ENCODE measurements around the gene NTNG1. TPM values are rescaled to one million over a fixed set of nuclear protein-coding genes. Genes with fewer than 3 reads are reported as not detected.

The NTNG1 gene
- total and polyA plus RNA-seq, 2 of the 13 experiments (the other 11 are each of a cell fraction or from before 2014, with no cell fraction given): not detected

- intact Hi-C loops (cut with micrococcal nuclease; ENCODE audit: unreplicated experiment) (no loop called here), in situ Hi-C loops (cut with HindIII; ENCODE audit: extremely low pct_ligation_motif_present, low pct_unique_long_range_greater_than_20kb) (no loop called here)
- H3K9ac ChIP-seq (ENCODE audit: insufficient read depth, low read depth, low read length): no peak overlapping the region
- POLR2A ChIA-PET: no interaction called here
- ATAC-seq (no peak), FAIRE-seq (no peak), DNase-seq (ENCODE audit: low spot score) (no peak)
- no peaks in the 10 kb centered on the region for H3K79me2 ChIP-seq (ENCODE audit: insufficient read depth, low read length)
- no peaks in the 10 kb centered on the region for H3K4me1 ChIP-seq (ENCODE audit: insufficient read depth, low read length)
- H3K27ac ChIP-seq (ENCODE audit: extremely low read length, insufficient read depth, low read length): no peak overlapping the region
- no peaks in the 10 kb centered on the region for H3K36me3 ChIP-seq (replicated peaks in 1 of 2; ENCODE audit: control insufficient read depth in 1 of 2, insufficient read depth in 2 of 2, low read length in 2 of 2)
- TF ChIP-seq DMTF1 (CRISPR knock-in tag; IDR thresholded peaks at IDR 0.05) (no peak), MEIS2 (CRISPR knock-in tag; IDR thresholded peaks at IDR 0.05) (no peak), MAX (IDR thresholded peaks at IDR 0.05) (no peak), SMARCC2 (IDR thresholded peaks at IDR 0.05) (no peak)
- no peaks in the 10 kb centered on the region for H3K9me3 ChIP-seq (ENCODE audit: low read length)
- H3K4me2 ChIP-seq (ENCODE audit: low read depth, low read length): no peak overlapping the region
- no TSS peak for BruUV-seq (replicated peaks)
- no peak overlapping the region for H3K4me3 ChIP-seq (replicated peaks in 1 of 3; ENCODE audit: insufficient read depth in 1 of 3, low read depth in 2 of 3, low read length in 3 of 3)
- CTCF ChIA-PET (ENCODE audit: low intra/inter-chr PET ratio, low total read pairs): no interaction called here
- H2AFZ ChIP-seq (ENCODE audit: low read length): no peak overlapping the region
- 76% methylated on average over 3 of the region's 3 CpGs for WGBS (ENCODE audit: low lambda C conversion rate)
- H3K27me3 ChIP-seq (ENCODE audit: control insufficient read depth in 1 of 2, insufficient read depth in 2 of 2, low read length in 2 of 2): no peaks in the 10 kb centered on the region
- H4K20me1 ChIP-seq (ENCODE audit: insufficient read depth, low read length): no peaks in the 10 kb centered on the region
Observed at GRCh38 chr1:107449326-107449725, 308.5 kb downstream of the NTNG1 start.

GRCh38 chr1:107450899-107451664, 310.2 kb downstream of the NTNG1 start:
- Histone ChIP-seq H2AFZ (ENCODE audit: low read length) (no peak overlapping the region), H3K27ac (ENCODE audit: extremely low read length, insufficient read depth, low read length) (no peak overlapping the region), H3K79me2 (ENCODE audit: insufficient read depth, low read length) (no peaks in the 10 kb centered on the region), H3K4me2 (ENCODE audit: low read depth, low read length) (no peak overlapping the region), H3K9me3 (ENCODE audit: low read length) (no peaks in the 10 kb centered on the region), H3K27me3 (ENCODE audit: control insufficient read depth in 1 of 2, insufficient read depth in 2 of 2, low read length in 2 of 2) (no peaks in the 10 kb centered on the region), H3K36me3 (replicated peaks in 1 of 2; ENCODE audit: control insufficient read depth in 1 of 2, insufficient read depth in 2 of 2, low read length in 2 of 2) (no peaks in the 10 kb centered on the region), H3K9ac (ENCODE audit: insufficient read depth, low read depth, low read length) (no peak overlapping the region), H3K4me3 (replicated peaks in 1 of 3; ENCODE audit: insufficient read depth in 1 of 3, low read depth in 2 of 3, low read length in 3 of 3) (no peak overlapping the region), H4K20me1 (ENCODE audit: insufficient read depth, low read length) (no peaks in the 10 kb centered on the region), H3K4me1 (ENCODE audit: insufficient read depth, low read length) (no peaks in the 10 kb centered on the region)
- TF ChIP-seq YY1 (IDR thresholded peaks at IDR 0.05; ENCODE audit: insufficient read depth, insufficient replicate concordance, low read depth, low read length): peak; percentile 13
- TF ChIP-seq HOXA3 (CRISPR knock-in tag; IDR thresholded peaks at IDR 0.05): no peak
- ATAC-seq (no peak), DNase-seq (ENCODE audit: low spot score) (no peak), FAIRE-seq (no peak)
- no TSS peak for BruUV-seq (replicated peaks)
- in situ Hi-C loops (cut with HindIII; ENCODE audit: extremely low pct_ligation_motif_present, low pct_unique_long_range_greater_than_20kb): no loop called here
- WGBS (ENCODE audit: low lambda C conversion rate): 41% methylated on average over 5 of the region's 5 CpGs
- ChIA-PET CTCF (ENCODE audit: low intra/inter-chr PET ratio, low total read pairs) (no interaction called here), POLR2A (no interaction called here)
- intact Hi-C loops (cut with micrococcal nuclease; ENCODE audit: unreplicated experiment): no loop called here
